Hepatocyte (in vitro differentiated cells): ENCODE data around the gene FCRL1.

ENCODE experiments used
- CTCF ChIP-seq: fragments of 200-600 bp; sonication (generic); IDR thresholded peaks from 2 replicates; pipeline ENCODE4 v1.5.1; 2016; ENCODE audit warnings: antibody characterized with exemption, mild to moderate bottlenecking; ENCODE audit not compliant: poor library complexity
- EZH2 ChIP-seq: fragments of 200-600 bp; sonication (generic); IDR thresholded peaks from 2 replicates; pipeline ENCODE4 v1.6.1; 2016; ENCODE audit warnings: antibody characterized with exemption, mild to moderate bottlenecking, borderline replicate concordance
- EZH2phosphoT487 ChIP-seq: fragments of 200-600 bp; sonication (generic); IDR thresholded peaks from one replicate; pipeline ENCODE4 v1.6.1; 2018; ENCODE audit warnings: antibody characterized with exemption, mild to moderate bottlenecking, low read depth, moderate library complexity; ENCODE audit not compliant: unreplicated experiment, severe bottlenecking

DNA sequence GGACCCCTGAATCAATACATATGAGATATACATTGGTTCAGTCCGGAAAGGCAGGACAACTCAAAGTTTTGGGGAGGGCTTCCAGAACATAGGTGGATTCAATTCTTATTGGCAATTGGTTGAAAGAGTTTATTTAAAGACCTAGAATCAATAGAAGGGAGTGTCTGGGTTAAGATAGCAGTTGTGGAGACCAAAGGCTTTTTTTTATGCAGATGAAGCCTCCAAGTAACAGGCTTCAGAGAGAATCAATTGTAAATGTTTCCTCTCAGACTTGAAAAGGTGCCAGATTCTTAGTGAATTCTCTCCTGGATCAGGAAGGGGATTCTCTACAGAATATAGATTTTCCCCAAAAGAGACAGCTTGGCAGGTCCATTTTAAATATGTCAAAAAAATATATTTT lies 48.7 kb upstream of the FCRL1 start:
- no peak for TF ChIP-seq CTCF
- TF ChIP-seq EZH2 = no peak
- no peak for TF ChIP-seq EZH2phosphoT487
